COLO668 (cell line): ENCODE results near the gene STXBP5.

Source experiments
- DNase-seq: peaks from one replicate; lab custom pipeline; 2025; ENCODE audit not compliant: unreplicated experiment; lab: John Stamatoyannopoulos, UW

The STXBP5 gene

GRCh38 chr6:147204060-147204785 lies at the start of gene STXBP5:
Gene STXBP5, plus strand, starts transcription at chr6:147204417. Its CDS starts 116 bp downstream, at chr6:147204533.
- peak; percentile 70 for DNase-seq

GRCh38 chr6:147154454-147154853 lies 49.8 kb upstream of the STXBP5 start:
- DNase-seq = peak; percentile 29

GRCh38 chr6:147156218-147156617 lies 48.0 kb upstream of the STXBP5 start:
- no peak for DNase-seq

- DNase-seq = no peak
Measured at GRCh38 chr6:147156799-147157382, 47.3 kb upstream of the STXBP5 start.

- no peak for DNase-seq
Measured at GRCh38 chr6:147157930-147158329, 46.3 kb upstream of the STXBP5 start.

- no peak for DNase-seq
Measured at GRCh38 chr6:147158881-147159280, 45.3 kb upstream of the STXBP5 start.

GRCh38 chr6:147159536-147160374 lies 44.5 kb upstream of the STXBP5 start:
- DNase-seq = no peak

- no peak for DNase-seq
Measured at GRCh38 chr6:147160593-147160992, 43.6 kb upstream of the STXBP5 start.

- no peak for DNase-seq
Measured at GRCh38 chr6:147161253-147161973, 42.8 kb upstream of the STXBP5 start.

GRCh38 chr6:147161974-147162495 lies 42.2 kb upstream of the STXBP5 start:
- DNase-seq = peak; percentile 34

GRCh38 chr6:147164761-147165160 lies 39.5 kb upstream of the STXBP5 start:
- DNase-seq = no peak

- DNase-seq = no peak
Measured at GRCh38 chr6:147166360-147166944, 37.8 kb upstream of the STXBP5 start.

GRCh38 chr6:147166992-147167391 lies 37.2 kb upstream of the STXBP5 start:
- DNase-seq = no peak

- no peak for DNase-seq
Measured at GRCh38 chr6:147167576-147168461, 36.4 kb upstream of the STXBP5 start.

GRCh38 chr6:147169529-147169928 lies 34.7 kb upstream of the STXBP5 start:
- DNase-seq = no peak

GRCh38 chr6:147170269-147170668 lies 33.9 kb upstream of the STXBP5 start:
- DNase-seq = no peak

GRCh38 chr6:147173140-147173539 lies 31.1 kb upstream of the STXBP5 start:
- no peak for DNase-seq

- DNase-seq = no peak
Measured at GRCh38 chr6:147173675-147174308, 30.4 kb upstream of the STXBP5 start.

GRCh38 chr6:147176795-147177194 lies 27.4 kb upstream of the STXBP5 start:
- no peak for DNase-seq
